NCI-H128 (cell line): ENCODE measurements around the gene DDR1.
"Not testable (repeated sequence)": the region's sequence is repeated elsewhere in the genome, so short reads cannot be mapped to it uniquely, and the experiment has no call there.

Experiments
- DNase-seq: peaks from one replicate; lab custom pipeline; 2025; ENCODE audit not compliant: unreplicated experiment; lab: John Stamatoyannopoulos, UW

The DDR1 gene

GRCh38 chr6:30914854-30915590 is 30.7 kb downstream of the DDR1 start:
- no peak for DNase-seq

GRCh38 chr6:30915591-30915946 is 31.2 kb downstream of the DDR1 start:
- peak; percentile 12 for DNase-seq

GRCh38 chr6:30917041-30917440 is 32.7 kb downstream of the DDR1 start:
- no peak for DNase-seq

GRCh38 chr6:30917487-30917886 is 33.2 kb downstream of the DDR1 start:
- DNase-seq, result no peak

GRCh38 chr6:30918670-30919069 is 34.4 kb downstream of the DDR1 start:
- no peak for DNase-seq

- DNase-seq, result no peak
Observed at GRCh38 chr6:30922447-30922852, 38.1 kb downstream of the DDR1 start.

- not testable (repeated sequence) for DNase-seq
Observed at GRCh38 chr6:30924040-30924627, 39.8 kb downstream of the DDR1 start.

- no peak for DNase-seq
Observed at GRCh38 chr6:30926644-30927043, 42.3 kb downstream of the DDR1 start.

DNA sequence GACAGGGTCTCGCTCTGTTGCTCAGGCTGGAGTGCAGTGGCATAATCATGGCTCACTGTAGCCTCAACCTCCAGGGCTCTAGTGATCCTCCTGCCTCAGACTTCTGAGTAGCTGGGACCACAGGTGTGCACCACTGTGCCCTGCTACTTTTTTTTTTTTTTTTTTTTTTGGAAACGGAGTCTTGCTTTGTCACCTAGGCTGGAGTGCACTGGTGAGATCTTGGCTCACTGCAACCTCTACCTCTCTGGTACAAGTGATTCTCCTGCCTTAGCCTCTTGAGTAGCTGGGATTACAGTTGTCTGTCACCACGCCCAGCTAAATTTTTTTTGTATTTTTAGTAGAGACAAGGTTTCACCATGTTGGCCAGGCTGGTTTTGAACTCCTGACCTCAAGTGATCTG is 42.8 kb downstream of the DDR1 start:
- DNase-seq, result not testable (repeated sequence)

DNA sequence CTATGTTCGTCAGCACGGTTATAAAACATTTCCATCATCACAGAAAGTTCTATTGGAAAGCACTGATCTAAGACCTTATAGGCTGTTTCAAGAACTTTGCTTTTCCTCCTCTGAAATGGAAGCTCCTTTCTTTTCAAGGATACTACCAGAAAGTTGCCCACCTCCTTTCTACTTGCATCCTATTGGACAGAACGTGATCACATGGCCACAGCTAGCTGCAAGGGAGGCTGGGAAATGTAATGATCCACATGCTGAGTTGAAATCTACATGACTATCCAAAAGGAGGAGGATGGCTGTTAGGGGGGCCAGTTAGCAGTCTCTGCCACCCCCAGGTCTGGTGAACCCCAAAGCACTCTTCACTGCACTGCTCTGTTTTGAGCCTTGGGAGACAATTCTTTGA is 44.4 kb downstream of the DDR1 start:
- no peak for DNase-seq

GRCh38 chr6:30930506-30930905 is 46.2 kb downstream of the DDR1 start:
- no peak for DNase-seq

DNA sequence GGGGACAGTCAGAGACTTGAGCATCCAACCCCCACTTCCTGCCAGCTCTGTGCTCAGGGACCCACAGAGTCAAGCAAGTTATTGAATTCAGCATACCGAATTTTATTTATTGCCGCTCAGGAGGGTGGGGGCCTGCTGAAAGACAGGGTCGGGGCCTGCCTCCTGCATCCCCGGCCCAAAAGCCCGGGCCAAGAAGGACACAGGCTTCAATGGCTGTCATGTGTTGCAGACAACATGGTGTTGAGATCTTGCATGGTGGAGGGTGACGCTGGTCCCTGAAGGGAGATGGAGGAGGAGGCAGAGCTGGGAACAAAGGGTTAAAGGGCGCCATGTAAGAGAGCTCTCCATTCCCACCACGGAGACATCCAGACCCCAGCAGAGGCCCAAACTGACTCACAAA is 47.0 kb downstream of the DDR1 start:
- no peak for DNase-seq

DNA sequence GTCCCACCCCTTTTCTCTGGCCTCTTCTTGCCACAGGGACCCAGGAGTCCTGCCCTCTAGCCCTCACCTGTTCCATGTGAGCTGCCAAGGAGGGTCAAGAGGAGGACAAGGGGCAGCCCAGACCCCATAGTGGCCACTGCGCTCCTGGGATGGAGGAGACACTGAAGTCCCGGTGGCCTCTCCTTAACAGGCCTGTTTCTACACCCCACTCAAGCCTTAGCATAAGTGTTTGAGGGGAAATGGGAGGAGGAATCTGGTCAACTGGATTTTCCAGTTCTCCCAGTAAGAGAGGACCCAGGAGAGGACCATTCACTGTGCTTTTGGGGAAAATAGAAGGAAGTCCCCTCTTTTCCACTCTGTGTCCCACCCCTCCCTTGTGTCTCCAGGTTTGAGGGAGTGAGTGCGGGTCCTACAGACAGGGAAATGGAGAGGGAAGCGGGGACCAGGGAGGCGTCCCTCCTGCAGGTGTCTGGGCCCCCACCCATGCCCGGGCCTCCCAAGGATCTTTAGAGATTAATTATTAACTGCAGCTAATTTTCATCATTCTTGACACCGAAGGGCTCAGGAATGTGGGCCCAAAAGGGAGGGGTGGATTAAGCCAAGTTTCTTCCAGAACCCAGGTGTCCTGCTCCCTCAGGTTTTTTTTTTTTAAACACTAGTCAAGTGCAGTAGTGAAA is 47.8 kb downstream of the DDR1 start, which contains the start of gene SFTA2:
TSS of gene SFTA2 (minus strand) at position 202 of the 677 bp plus-strand sequence. CDS start at position 128, 74 bp downstream.
- DNase-seq, result no peak

DNA sequence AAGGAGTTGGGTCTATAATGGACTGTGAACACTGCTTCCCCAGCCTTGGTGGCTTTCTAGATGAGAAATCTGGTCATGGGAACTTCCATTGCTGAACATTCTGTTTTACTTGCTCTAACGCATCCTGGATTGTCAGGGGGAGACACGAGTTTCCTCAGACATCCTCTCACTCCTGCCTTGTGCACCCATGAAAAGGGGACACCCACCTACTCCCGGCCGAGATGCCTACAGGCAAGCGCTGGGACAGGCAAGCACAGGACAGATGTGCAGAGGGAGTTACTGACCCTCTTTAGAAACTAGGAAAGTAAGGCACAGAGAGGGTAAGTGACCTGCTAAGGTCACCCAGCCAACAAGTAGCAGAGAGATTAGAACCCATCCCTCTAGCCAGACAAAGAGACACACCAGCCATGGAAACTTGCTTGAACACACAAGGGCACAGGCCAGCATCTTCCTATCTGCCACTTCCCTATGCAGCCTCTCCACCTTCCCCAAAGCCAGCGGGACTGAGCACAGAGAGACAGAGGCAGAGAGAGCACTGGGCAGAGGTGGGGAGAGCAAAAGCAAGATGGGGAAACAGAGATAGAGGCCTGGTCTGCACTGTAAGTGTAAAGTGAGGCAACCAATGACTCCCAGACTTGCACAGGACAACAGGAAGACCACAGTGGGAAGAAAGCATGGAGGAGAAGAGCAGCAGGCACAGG is 48.5 kb downstream of the DDR1 start:
- no peak for DNase-seq

DNA sequence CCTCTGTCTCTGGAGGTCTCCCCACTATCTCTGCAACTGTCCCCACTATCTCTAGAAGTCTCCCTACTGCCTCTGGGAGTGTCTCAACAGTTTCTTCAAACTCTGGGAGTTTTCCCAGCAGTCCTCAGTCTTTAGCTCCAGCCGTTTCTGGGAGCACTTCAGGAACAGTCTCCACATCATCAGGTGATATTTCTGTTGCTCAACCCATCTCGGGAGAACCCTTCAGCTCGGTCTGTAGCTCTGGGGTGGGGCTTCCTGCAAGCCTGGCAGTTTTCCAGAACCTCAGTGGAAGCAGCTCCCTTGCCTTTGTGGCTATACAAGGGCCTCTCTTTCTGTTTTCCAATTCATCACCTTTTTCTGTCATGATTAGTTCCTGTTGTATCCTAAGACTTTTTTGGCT is 50.7 kb downstream of the DDR1 start:
- DNase-seq, result no peak

DNA sequence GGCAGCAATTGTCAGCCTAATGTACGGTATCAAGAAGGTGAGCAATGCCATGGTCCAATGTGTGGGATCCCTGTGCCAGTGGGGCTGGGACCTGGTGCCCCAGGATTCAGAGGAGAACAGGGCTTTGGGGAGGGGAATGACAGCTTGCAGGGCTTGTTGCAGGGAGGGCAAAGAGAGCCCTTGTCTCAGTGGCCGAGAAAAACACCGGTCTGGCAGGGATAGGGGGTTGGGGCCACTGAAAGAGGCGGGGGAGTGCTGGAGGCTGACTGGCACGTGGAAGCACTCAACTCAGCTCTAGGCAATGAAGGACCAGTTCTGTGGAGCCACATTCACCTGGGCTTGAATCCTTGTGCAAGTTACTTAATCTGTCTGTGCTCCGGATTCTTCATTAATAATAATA is 52.9 kb downstream of the DDR1 start:
- no peak for DNase-seq

DNA sequence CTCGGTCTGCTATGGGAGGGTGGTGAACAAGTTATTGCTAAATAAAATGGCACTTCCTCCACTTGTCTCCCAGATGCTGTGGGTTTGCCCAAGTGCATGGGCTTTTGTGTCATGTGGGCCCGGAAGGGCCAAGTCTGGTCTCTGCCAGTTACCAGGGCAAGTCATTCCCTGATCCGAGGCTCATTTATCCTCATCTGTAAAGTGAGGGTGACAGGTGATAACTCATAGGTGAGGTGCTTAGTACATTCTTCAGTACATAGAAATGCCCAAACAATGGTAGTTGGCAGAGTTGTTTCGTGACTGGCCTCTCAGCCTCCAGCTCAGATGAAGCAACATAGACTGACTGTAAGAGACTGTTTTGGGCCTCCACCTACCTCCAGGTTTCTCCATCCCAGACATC is 54.4 kb downstream of the DDR1 start:
- no peak for DNase-seq

- no peak for DNase-seq
Observed at GRCh38 chr6:30939473-30939872, 55.2 kb downstream of the DDR1 start.

DNA sequence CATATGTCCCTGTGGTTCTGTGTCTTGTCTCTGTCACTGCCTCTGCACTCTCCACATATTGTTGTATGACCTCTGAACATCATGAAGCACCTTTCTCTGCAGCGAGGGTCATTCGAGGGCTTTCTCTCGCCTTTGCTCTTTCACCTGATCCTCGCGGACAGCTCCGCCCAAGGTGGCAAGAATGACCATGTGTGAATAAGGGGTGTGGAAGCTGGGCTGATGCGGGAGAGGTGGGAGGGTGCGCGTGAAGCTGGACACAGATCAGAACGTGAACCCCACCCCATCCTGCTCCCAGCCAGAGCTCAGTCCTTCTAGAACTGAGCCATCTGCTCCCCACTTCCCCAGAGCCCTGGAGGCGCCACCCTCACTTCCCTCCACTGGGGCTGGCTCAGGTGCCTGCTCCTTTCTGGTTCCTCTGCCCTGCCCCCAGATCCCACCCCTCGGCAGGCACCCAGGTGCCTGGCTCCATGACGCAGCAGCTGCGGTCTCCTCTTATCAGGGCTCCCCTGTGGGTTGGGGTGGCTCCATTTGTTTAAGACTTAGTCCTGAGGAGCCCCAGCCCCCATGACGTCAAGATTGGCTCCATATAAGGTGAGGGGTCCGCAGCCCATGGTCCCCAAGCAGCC is 56.2 kb downstream of the DDR1 start, which contains the start of gene MUCL3:
TSS of gene MUCL3 (plus strand) at position 613 of the 626 bp plus-strand sequence. CDS start 27 bp downstream, outside the sequence.
- no peak for DNase-seq

DNA sequence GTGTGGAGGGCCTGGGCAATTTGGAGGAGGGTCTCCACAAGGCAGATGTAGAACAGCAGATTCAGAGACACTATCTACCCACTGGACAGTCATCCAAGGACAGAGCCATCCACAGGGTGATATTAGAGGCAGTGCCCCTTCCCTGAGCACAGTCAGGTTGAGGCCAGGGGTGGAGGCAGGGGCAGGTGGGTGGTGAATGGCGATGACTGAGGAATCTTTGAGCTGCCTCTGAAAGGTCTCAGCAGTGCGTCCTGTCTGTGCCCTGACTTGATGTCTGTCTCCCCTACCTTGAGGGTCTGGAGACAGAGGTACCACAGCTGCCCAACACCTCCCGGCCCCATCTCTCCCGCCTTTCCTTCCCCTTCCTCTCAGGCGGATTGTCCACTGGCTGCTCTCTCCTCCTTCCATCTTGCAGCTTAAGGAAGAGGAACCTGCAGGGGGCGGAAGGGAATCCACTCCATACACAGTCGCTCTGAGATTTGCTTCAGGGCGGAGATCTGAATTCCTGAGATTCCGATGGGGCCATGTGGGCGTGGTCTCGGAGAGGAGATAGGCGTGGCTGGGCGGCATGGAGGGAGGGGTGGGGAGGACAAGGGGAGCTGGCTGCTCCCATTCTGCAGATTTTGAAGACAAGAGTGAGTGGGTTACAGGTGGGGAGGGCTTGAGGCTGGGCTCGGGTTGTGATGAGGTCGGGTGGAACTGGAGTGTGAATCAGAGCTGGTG is 58.2 kb downstream of the DDR1 start:
- no peak for DNase-seq
